Measurements from ENCODE around the gene COA6.

Gene COA6

GRCh38 chr1:234409328-234409727 is 36.1 kb downstream of the COA6 start (continued):
- no peak for TF ChIP-seq CSRNP3 (CRISPR knock-in tag; IDR thresholded peaks at IDR 0.05)
- TF ChIP-seq ZNF70 (CRISPR knock-in tag; IDR thresholded peaks at IDR 0.05) = no peak
- TF ChIP-seq RARB (CRISPR knock-in tag; IDR thresholded peaks at IDR 0.05) = no peak
- no peak for TF ChIP-seq ARNTL (CRISPR knock-in tag; IDR thresholded peaks at IDR 0.05; ENCODE audit: borderline replicate concordance, low read depth)

- no peak for ATAC-seq
- TF ChIP-seq SNAI2 (CRISPR knock-in tag; IDR thresholded peaks at IDR 0.05) (no peak), BACH2 (CRISPR knock-in tag; IDR thresholded peaks at IDR 0.05; ENCODE audit: borderline replicate concordance) (no peak), OSR1 (CRISPR knock-in tag; IDR thresholded peaks at IDR 0.05) (no peak), ARNTL (CRISPR knock-in tag; IDR thresholded peaks at IDR 0.05; ENCODE audit: borderline replicate concordance, low read depth) (no peak), ZFP3 (CRISPR knock-in tag; IDR thresholded peaks at IDR 0.05) (no peak), CSRNP3 (CRISPR knock-in tag; IDR thresholded peaks at IDR 0.05) (no peak), ZFP30 (CRISPR knock-in tag; IDR thresholded peaks at IDR 0.05) (no peak), ZNF565 (CRISPR knock-in tag; conservative IDR thresholded peaks at IDR 0.05; ENCODE audit: low read depth) (no peak)
Observed at GRCh38 chr1:234412830-234413229, 39.6 kb downstream of the COA6 start.

- TF ChIP-seq CSRNP3 (CRISPR knock-in tag; IDR thresholded peaks at IDR 0.05) (no peak), PPARA (CRISPR knock-in tag; IDR thresholded peaks at IDR 0.05; ENCODE audit: borderline replicate concordance) (no peak), TSHZ2 (CRISPR knock-in tag; IDR thresholded peaks at IDR 0.05) (no peak), BACH2 (CRISPR knock-in tag; IDR thresholded peaks at IDR 0.05; ENCODE audit: borderline replicate concordance) (no peak), ZFP3 (CRISPR knock-in tag; IDR thresholded peaks at IDR 0.05) (no peak), ZNF565 (CRISPR knock-in tag; conservative IDR thresholded peaks at IDR 0.05; ENCODE audit: low read depth) (no peak), PATZ1 (CRISPR knock-in tag; IDR thresholded peaks at IDR 0.05; ENCODE audit: borderline replicate concordance) (no peak), ARNTL (CRISPR knock-in tag; IDR thresholded peaks at IDR 0.05; ENCODE audit: borderline replicate concordance, low read depth) (no peak), CSDC2 (CRISPR knock-in tag; IDR thresholded peaks at IDR 0.05) (no peak), ZNF70 (CRISPR knock-in tag; IDR thresholded peaks at IDR 0.05) (no peak), POU6F1 (CRISPR knock-in tag; IDR thresholded peaks at IDR 0.05; ENCODE audit: borderline replicate concordance, low read depth) (no peak), ESRRG (CRISPR knock-in tag; IDR thresholded peaks at IDR 0.05) (no peak)
- no peak for ATAC-seq
Observed at GRCh38 chr1:234413485-234413884, 40.2 kb downstream of the COA6 start.

- ATAC-seq = no peak
- TF ChIP-seq ARNTL (CRISPR knock-in tag; IDR thresholded peaks at IDR 0.05; ENCODE audit: borderline replicate concordance, low read depth) = no peak
- TF ChIP-seq OSR1 (CRISPR knock-in tag; IDR thresholded peaks at IDR 0.05) = no peak
- no peak for TF ChIP-seq PPARA (CRISPR knock-in tag; IDR thresholded peaks at IDR 0.05; ENCODE audit: borderline replicate concordance)
Observed at GRCh38 chr1:234413990-234414389, 40.7 kb downstream of the COA6 start.
